Suprapubic skin (tissue), 4 donors: ENCODE data around the gene E2F3.

Source experiments
- CTCF ChIP-seq, 2 donors: fragments of 200-600 bp in 1 of 2; fragments of 450-650 bp in 1 of 2; sonication (generic) in 1 of 2; IDR thresholded peaks; one replicate each; pipeline ENCODE4 v1.5.1; 2016 to 2019; ENCODE audit warnings: antibody characterized with exemption in 2 of 2, mild to moderate bottlenecking in 1 of 2, moderate library complexity in 1 of 2
- EP300 ChIP-seq: sonication (generic); formaldehyde crosslinking; IDR thresholded peaks from one replicate; pipeline ENCODE4 v1.6.1; 2017; ENCODE audit warnings: antibody characterized with exemption
- POLR2A ChIP-seq, 2 donors: fragments of 450-650 bp; IDR thresholded peaks; one replicate each; pipeline ENCODE4 v1.6.1; 2017; ENCODE audit warnings: antibody characterized with exemption in 2 of 2, mild to moderate bottlenecking in 2 of 2, moderate library complexity in 2 of 2
- POLR2AphosphoS5 ChIP-seq, 3 donors: sonication (generic); formaldehyde crosslinking; IDR thresholded peaks; one replicate each; pipeline ENCODE4 v1.6.1; 2017; ENCODE audit warnings: antibody characterized with exemption in 3 of 3

- no peak for TF ChIP-seq CTCF (IDR thresholded peaks at IDR 0.05)
- no peak for TF ChIP-seq POLR2AphosphoS5 (IDR thresholded peaks at IDR 0.05)
- no peak for TF ChIP-seq POLR2A (IDR thresholded peaks at IDR 0.05)
- no peak for TF ChIP-seq EP300
These were observed 132.1 kb downstream of the E2F3 start for GRCh38 chr6:20533746-20534294.
